ENCODE measurements around the gene NXPH3. TPM values are rescaled to one million over a fixed set of nuclear protein-coding genes. Genes with fewer than 3 reads are reported as not detected.

Gene NXPH3
- total and polyA plus RNA-seq, 2 donors (not counting 1 experiment from before 2014, with no cell fraction given) = not detected

- Histone ChIP-seq H3K4me2 (replicated peaks; ENCODE audit: low read depth, low read length, poor library complexity, severe bottlenecking) (no peak overlapping the region), H3K27ac (ENCODE audit: low read length in 2 of 2) (no peak overlapping the region), H2AFZ (ENCODE audit: insufficient read depth, low read depth, low read length, poor library complexity, severe bottlenecking) (no peak overlapping the region), H3K9me3 (ENCODE audit: control extremely low read depth in 1 of 3, control insufficient read depth in 2 of 3, insufficient read depth in 1 of 3, low read length in 2 of 3) (peaks cover 0 to 9% (median 0%) of the 10 kb centered on the region in 3 donors), H3K79me2 (ENCODE audit: control insufficient read depth, insufficient read depth, low read length) (no peaks in the 10 kb centered on the region), H3K9ac (ENCODE audit: low read length) (no peak overlapping the region), H3K4me3 (ENCODE audit: control extremely low read depth in 1 of 5, extremely low read depth in 1 of 5, insufficient read depth in 1 of 5, low read depth in 2 of 5, low read length in 4 of 5) (no peak overlapping the region), H3K27me3 (replicated peaks in 1 of 4; ENCODE audit: control extremely low read depth in 1 of 4, control insufficient read depth in 3 of 4, insufficient read depth in 4 of 4, low read length in 3 of 4) (peaks cover 0 to 69% (median 28%) of the 10 kb centered on the region in 4 experiments), H4K20me1 (ENCODE audit: control insufficient read depth, insufficient read depth, low read length, poor library complexity, severe bottlenecking) (no peaks in the 10 kb centered on the region), H3K36me3 (replicated peaks in 1 of 2; ENCODE audit: control extremely low read depth in 1 of 2, control insufficient read depth in 1 of 2, extremely low read depth in 1 of 2, insufficient read depth in 2 of 2, low read length in 1 of 2) (no peaks in the 10 kb centered on the region), H3K4me1 (ENCODE audit: control insufficient read depth in 2 of 2, insufficient read depth in 2 of 2, low read length in 2 of 2) (peaks cover 21 to 28% of the 10 kb centered on the region in 2 donors)
- peaks cover 23% of the 10 kb centered on the region for H3K4me1 Mint-ChIP-seq
- TF ChIP-seq, protein P1, sequence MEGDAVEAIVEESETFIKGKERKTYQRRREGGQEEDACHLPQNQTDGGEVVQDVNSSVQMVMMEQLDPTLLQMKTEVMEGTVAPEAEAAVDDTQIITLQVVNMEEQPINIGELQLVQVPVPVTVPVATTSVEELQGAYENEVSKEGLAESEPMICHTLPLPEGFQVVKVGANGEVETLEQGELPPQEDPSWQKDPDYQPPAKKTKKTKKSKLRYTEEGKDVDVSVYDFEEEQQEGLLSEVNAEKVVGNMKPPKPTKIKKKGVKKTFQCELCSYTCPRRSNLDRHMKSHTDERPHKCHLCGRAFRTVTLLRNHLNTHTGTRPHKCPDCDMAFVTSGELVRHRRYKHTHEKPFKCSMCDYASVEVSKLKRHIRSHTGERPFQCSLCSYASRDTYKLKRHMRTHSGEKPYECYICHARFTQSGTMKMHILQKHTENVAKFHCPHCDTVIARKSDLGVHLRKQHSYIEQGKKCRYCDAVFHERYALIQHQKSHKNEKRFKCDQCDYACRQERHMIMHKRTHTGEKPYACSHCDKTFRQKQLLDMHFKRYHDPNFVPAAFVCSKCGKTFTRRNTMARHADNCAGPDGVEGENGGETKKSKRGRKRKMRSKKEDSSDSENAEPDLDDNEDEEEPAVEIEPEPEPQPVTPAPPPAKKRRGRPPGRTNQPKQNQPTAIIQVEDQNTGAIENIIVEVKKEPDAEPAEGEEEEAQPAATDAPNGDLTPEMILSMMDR (IDR thresholded peaks at IDR 0.05) = no peak
- no peak for TF ChIP-seq EZH2 (IDR thresholded peaks at IDR 0.05; ENCODE audit: borderline replicate concordance, insufficient read depth, low read depth, low read length, poor library complexity, severe bottlenecking)
- ChIA-PET POLR2A (no interaction called here), CTCF (interaction anchor here (0.7 to 17.7 kb wide), 4 partner anchors 11 to 125 kb away, joined by 3 to 485 read pairs (median 16); partner anchors contain the start of gene SLC35B1)
- peaks cover 53% of the 10 kb centered on the region for H3K27me3 Mint-ChIP-seq
- DNase-seq (no peak), ATAC-seq (ENCODE audit: low read depth) (no peak)
- no peaks in the 10 kb centered on the region for H3K9me3 Mint-ChIP-seq (ENCODE audit: insufficient read depth)
- H3K27ac Mint-ChIP-seq = no peak overlapping the region
- H3K4me3 Mint-ChIP-seq = no peak overlapping the region
- WGBS (ENCODE audit: insufficient coverage) = 89% methylated on average over 13 of the region's 15 CpGs
- intact Hi-C loops (cut with micrococcal nuclease) = no loop called here
Measured at GRCh38 chr17:49573510-49574322, 2.0 kb upstream of the NXPH3 start.

DNA sequence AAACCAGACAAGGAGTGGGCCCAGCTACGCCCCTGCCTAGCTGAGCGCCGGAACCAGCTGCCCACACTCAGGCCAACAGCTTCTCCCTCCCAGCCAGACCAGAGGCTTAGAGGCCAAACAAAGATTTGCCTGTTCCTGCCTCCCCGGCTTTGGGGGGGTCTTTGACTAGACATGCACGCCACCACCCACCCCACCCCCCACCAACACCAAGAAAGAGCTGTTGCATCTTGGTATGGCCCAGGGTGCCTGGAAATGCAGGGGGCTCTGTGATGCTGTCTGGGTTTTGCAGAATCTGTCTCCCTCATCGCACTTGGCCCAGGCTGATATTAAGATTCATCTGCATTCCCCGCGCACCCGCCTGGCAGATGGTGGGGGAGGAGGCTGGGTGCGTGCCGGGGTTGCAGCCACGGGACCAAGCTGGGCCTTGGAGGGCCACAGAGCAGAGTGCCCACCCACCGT lies 1.3 kb upstream of the NXPH3 start:
- Histone ChIP-seq H3K9me3 (ENCODE audit: control extremely low read depth in 1 of 3, control insufficient read depth in 2 of 3, insufficient read depth in 1 of 3, low read length in 2 of 3) (peaks cover 0 to 9% (median 0%) of the 10 kb centered on the region in 3 donors), H3K27ac (ENCODE audit: low read length in 2 of 2) (no peak overlapping the region), H3K4me1 (ENCODE audit: control insufficient read depth in 2 of 2, insufficient read depth in 2 of 2, low read length in 2 of 2) (peaks cover 21 to 28% of the 10 kb centered on the region in 2 donors), H3K9ac (ENCODE audit: low read length) (no peak overlapping the region), H3K79me2 (ENCODE audit: control insufficient read depth, insufficient read depth, low read length) (no peaks in the 10 kb centered on the region), H2AFZ (ENCODE audit: insufficient read depth, low read depth, low read length, poor library complexity, severe bottlenecking) (no peak overlapping the region), H3K4me2 (replicated peaks; ENCODE audit: low read depth, low read length, poor library complexity, severe bottlenecking) (no peak overlapping the region), H3K27me3 (replicated peaks in 1 of 4; ENCODE audit: control extremely low read depth in 1 of 4, control insufficient read depth in 3 of 4, insufficient read depth in 4 of 4, low read length in 3 of 4) (peaks cover 0 to 69% (median 28%) of the 10 kb centered on the region in 4 experiments), H3K4me3 (ENCODE audit: control extremely low read depth in 1 of 5, extremely low read depth in 1 of 5, insufficient read depth in 1 of 5, low read depth in 2 of 5, low read length in 4 of 5) (no peak overlapping the region), H3K36me3 (replicated peaks in 1 of 2; ENCODE audit: control extremely low read depth in 1 of 2, control insufficient read depth in 1 of 2, extremely low read depth in 1 of 2, insufficient read depth in 2 of 2, low read length in 1 of 2) (no peaks in the 10 kb centered on the region), H4K20me1 (ENCODE audit: control insufficient read depth, insufficient read depth, low read length, poor library complexity, severe bottlenecking) (no peaks in the 10 kb centered on the region)
- Mint-ChIP-seq H3K4me1 (peaks cover 23% of the 10 kb centered on the region), H3K27me3 (peaks cover 53% of the 10 kb centered on the region), H3K9me3 (ENCODE audit: insufficient read depth) (no peaks in the 10 kb centered on the region), H3K27ac (no peak overlapping the region), H3K4me3 (no peak overlapping the region)
- intact Hi-C loops (cut with micrococcal nuclease) = no loop called here
- DNase-seq (no peak), ATAC-seq (ENCODE audit: low read depth) (no peak)
- ChIA-PET CTCF (interaction anchor here (0.9 to 17.7 kb wide), 2 partner anchors 125 to 214 kb away, joined by 3 to 485 read pairs; partner anchors contain the start of gene SLC35B1), POLR2A (no interaction called here)
- TF ChIP-seq EZH2 (IDR thresholded peaks at IDR 0.05; ENCODE audit: borderline replicate concordance, insufficient read depth, low read depth, low read length, poor library complexity, severe bottlenecking) = no peak
- TF ChIP-seq, protein P1 (IDR thresholded peaks at IDR 0.05) = no peak
- WGBS (ENCODE audit: insufficient coverage) = 85% methylated on average over 11 of the region's 13 CpGs

All from B cell (primary cell).